ENCODE measurements around the gene PSMD5.

Gene PSMD5

GRCh38 chr9:120875195-120875565 is 32.5 kb upstream of the PSMD5 start:
- FAIRE-seq, result no peak
- DNase-seq (ENCODE audit: low spot score), result no peak

DNA sequence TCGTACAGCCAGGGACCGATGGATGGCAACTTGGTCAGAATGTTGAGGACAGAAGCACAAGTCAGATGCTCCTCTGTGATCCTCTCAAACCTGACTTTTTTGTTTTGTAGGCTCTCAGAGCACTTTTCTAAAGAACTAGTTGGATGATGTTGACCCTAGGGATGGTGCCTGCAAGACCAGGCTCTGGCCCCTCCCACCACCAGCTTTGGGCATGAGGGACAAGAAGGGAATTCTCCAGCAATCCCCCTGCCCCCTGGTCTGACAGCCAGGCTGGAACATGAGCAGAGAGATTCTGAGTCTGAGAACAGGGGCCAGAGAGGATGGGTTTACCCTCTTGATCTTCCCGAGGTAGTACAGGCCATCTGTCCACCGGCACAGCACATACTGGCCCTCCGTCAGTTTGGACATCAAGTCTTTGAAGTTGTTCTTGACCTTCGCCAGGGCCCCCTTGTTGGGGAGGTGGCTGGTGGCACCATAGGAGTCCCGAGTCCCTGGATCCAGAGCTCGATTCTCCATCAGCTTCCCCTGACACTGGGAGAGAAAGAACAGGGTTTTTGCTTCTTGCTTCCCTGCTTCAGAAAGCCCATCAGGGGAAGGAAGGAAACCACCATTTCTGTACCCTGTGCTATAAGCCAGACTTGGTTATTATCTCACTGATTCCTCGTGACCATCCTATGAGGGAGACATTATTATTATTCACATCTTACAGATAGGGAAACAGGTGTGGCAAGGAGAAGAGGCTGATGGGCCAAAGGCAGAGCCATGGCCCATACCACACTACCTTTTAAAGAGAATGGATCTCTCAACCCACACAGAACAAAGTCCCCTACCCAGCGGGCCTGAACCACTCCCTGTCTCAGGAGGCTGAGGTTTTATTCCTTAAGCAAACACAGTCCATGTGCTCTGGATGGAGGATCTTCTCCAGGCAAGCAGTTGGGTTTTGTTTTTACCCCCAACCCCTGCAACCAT is 31.8 kb upstream of the PSMD5 start:
- DNase-seq (ENCODE audit: low spot score) (no peak), FAIRE-seq (no peak)

DNA sequence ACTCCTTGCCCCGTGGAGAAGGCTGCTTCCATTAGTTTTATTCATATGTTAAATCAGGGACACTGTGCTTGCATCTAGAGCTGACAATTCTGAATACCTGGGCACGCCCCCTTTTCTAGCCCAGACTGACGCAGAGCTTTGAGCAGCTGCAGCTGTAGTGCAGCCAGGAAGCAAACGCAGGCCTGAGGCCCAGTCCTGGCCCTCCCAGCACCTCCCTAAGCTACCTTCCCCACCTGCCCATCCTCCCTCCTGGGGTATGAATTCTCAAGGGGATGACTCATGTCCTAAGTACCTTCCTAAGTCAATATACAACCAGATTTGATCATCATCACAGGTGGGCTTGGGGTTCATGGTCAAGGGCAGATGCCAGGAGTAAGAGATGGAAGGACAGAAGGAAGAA is 30.8 kb upstream of the PSMD5 start:
- FAIRE-seq, result no peak
- peak; percentile 77 for DNase-seq (ENCODE audit: low spot score)

GRCh38 chr9:120872791-120873502 is 30.2 kb upstream of the PSMD5 start:
- FAIRE-seq, result no peak
- no peak for DNase-seq (ENCODE audit: low spot score)

- FAIRE-seq (no peak), DNase-seq (ENCODE audit: low spot score) (no peak)
These were observed 27.5 kb upstream of the PSMD5 start for GRCh38 chr9:120870206-120870605.

DNA sequence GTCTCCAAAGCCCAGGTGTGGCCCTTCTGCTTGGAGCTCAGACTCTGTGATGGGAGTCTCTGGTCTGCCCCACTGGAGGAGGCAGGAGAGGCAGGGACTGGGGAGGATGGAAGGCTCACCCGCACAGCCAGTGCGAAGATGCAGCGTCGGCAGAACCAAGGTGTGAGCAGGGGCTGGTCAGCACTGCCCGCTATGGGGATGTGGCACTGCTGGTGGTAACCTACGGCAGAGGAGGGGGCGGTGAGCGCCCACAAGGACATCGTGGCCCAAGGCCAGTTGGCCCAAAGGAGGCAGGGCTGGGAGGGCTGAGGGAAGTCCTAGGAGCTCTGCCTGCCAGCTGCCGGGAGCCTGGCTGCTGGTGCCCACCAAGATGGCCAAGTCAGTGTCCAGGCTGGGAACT is 27.0 kb upstream of the PSMD5 start:
- FAIRE-seq, result no peak
- no peak for DNase-seq (ENCODE audit: low spot score)

GRCh38 chr9:120869360-120869687 is 26.6 kb upstream of the PSMD5 start:
- no peak for DNase-seq (ENCODE audit: low spot score)
- no peak for FAIRE-seq

DNA sequence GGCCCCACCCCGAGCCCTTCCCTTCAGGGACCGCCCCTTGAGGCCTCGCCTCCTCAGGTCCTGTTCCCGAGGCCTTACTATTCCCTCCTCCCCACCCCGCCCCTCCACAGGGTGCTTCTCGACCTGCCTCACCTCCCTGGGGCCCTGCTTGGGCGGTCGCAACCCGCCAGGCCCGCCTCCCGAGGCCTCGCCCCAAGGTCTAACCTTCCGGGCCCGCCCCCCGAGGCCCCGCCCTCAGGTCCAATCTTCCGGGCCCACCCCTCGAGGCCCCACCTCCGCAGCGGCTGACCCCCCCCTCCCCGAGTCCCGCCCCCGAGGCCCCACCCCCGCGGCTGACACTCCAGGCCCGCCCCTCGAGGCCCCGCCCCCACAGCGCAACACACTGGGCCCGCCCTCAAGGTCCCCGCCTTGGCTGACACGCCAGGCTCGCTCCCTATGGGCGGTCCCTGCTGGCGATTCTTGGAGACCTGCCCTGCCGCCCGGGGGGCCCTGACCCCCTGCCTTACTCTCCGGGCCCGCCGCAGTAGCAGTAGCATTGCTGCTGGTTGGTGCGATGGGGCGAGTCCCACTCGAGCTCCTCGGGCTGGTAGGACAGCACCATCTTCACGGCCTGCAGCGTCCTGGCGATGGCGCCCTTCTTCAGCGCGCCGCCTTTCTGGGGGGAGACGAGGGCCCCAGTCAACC is 26.1 kb upstream of the PSMD5 start:
- DNase-seq (ENCODE audit: low spot score) (peak; percentile 88), FAIRE-seq (no peak)

- FAIRE-seq (no peak), DNase-seq (ENCODE audit: low spot score) (no peak)
These were observed 25.6 kb upstream of the PSMD5 start for GRCh38 chr9:120868339-120868675.

GRCh38 chr9:120867676-120868338 is 25.1 kb upstream of the PSMD5 start:
- no peak for DNase-seq (ENCODE audit: low spot score)
- FAIRE-seq, result no peak

GRCh38 chr9:120866651-120867050 is 23.9 kb upstream of the PSMD5 start:
- no peak for DNase-seq (ENCODE audit: low spot score)
- FAIRE-seq, result no peak

DNA sequence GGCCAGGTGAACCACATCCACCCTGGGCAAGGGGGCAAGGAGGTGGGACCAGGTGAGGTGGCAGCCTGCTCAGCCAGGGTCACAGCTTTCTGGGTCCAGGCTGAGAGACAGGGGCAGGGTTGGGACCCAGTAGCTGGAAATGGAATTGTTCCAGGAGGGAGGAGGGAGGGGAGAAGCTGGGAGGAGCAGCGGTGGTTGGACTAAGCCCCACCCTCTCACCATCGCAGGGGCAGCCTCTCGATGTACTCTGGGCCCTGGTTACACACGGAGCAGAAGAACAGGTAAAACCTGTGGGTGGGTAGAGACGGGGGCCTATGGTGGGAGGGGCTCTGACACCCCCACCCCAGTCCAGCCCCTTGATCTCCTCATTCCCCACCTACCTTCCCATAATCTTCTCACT is 23.1 kb upstream of the PSMD5 start:
- DNase-seq (ENCODE audit: low spot score) (no peak), FAIRE-seq (no peak)

GRCh38 chr9:120865176-120865575 is 22.5 kb upstream of the PSMD5 start:
- no peak for FAIRE-seq
- DNase-seq (ENCODE audit: low spot score), result no peak

DNA sequence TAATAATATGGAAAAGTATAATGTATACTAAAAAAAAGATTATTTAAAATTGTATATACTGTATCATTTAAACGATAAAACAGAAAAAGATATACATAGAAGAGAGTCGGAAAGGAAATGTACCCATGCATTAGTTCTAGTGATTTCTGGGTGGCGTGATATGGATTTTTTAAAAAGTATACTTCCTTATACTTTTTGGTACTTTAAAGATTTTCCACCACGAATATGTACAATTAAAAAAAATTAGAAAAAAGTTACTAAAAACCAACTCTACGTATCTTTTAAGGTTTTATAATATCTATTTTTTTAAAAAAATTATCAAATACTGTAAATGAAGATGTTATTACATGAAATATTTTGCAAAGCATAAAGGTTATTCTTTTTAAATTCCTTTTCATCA is 22.0 kb upstream of the PSMD5 start:
- no peak for FAIRE-seq
- DNase-seq (ENCODE audit: low spot score), result no peak

- FAIRE-seq (no peak), DNase-seq (ENCODE audit: low spot score) (no peak)
These were observed 21.1 kb upstream of the PSMD5 start for GRCh38 chr9:120863833-120864232.

DNA sequence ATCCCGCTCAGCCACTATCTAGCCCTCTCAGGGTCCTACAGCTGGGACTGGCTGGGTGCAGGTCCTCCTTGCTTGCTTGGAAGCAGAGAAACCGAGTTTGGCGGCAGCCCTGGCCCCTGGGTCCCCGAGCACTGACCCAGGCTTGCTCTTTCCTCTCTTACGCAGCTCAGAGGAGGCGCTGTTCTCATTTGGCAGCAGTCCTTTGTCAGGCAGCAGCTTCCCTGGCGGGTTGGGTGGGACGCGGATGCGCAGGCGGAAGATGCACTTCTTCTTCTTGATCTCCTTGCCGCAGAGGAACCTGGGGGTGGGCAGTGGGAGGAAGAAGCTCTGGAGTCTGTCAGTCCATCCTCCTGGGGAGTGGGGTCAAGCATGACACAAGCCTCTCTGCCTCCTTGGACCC is 19.7 kb upstream of the PSMD5 start:
- no peak for FAIRE-seq
- no peak for DNase-seq (ENCODE audit: low spot score)

DNA sequence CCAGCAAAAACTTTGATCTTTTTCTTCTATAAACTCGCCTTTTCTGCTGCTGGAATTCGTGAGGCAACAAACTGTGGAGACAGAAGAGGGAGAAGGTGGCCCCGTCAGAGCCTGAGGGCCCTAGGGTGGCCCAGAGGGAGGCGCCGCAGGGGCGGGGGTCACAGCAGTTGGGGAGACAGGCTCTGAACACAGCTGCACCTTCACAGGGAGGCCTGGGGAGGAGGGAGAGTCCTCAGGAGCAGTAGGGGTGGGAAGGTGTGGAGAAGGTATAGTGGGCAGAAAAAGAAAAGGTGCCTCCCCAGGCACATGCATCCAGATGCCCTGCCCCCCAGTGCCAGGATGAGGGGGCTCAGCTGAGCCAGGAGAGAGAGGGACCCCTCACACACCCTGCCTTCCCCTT is 19.2 kb upstream of the PSMD5 start:
- DNase-seq (ENCODE audit: low spot score) (no peak), FAIRE-seq (no peak)

DNA sequence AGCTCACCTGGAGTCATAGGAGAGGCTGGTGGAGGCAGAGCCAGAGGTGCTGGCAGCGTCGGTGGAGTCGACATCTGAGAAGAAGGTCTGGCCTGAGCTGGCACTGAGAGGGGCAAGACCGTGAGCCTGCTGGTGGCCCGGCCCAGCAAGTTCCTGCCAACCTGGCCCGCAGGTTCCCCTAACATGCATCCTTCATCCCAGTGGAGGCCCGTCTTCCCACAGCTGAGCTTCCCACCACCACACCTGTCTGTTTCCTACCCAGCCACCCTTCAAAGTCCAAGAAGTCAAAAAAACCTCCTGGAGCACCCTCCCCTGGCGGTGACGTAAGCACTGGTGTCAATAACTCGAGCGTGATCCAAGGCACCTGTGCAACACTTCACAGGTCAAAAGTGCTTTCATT is 17.4 kb upstream of the PSMD5 start:
- no peak for DNase-seq (ENCODE audit: low spot score)
- FAIRE-seq, result no peak

GRCh38 chr9:120859361-120859760 is 16.6 kb upstream of the PSMD5 start:
- DNase-seq (ENCODE audit: low spot score) (no peak), FAIRE-seq (no peak)

- DNase-seq (ENCODE audit: low spot score) (no peak), FAIRE-seq (no peak)
These were observed 15.2 kb upstream of the PSMD5 start for GRCh38 chr9:120857902-120858301.

DNA sequence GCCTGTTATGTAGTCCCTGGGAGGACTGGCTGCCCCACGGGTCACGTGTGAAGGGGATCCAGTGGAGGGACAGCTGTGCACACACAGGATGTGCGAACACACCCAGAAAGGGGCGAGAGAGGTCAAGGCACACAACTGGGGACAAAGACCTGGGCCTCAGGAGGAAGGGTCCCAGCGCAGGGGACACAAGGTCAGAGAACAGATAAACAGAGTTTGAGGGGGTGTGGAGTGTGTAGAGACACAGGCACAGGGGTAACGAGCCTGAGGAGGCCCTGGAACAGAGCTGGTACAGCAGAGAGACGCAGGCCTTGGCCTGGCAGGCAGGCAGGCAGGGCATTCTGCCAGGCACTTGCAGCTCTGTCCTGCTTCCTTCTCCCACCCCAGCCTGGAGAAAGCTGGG is 14.8 kb upstream of the PSMD5 start:
- FAIRE-seq, result no peak

GRCh38 chr9:120856700-120857099 is 14.0 kb upstream of the PSMD5 start:
- FAIRE-seq (no peak), DNase-seq (ENCODE audit: low spot score) (no peak)

More for the DNA sequence above, 14.8 kb upstream of the PSMD5 start:
- DNase-seq (ENCODE audit: low spot score), result no peak

Measured in RCC 7860 (cell line).